EH (cell line): ENCODE results near the gene NPC1.
"Not testable (repeated sequence)": the region's sequence is repeated elsewhere in the genome, so short reads cannot be mapped to it uniquely, and the experiment has no call there.

Source experiments
- DNase-seq: peaks from one replicate; pipeline ENCODE4 v3.0.0-alpha.2; 2015; ENCODE audit warnings: low read depth

NPC1 gene

GRCh38 chr18:23609390-23610023, 23.2 kb upstream of the NPC1 start:
- no peak for DNase-seq

- no peak for DNase-seq
Observed at GRCh38 chr18:23608211-23608610, 21.9 kb upstream of the NPC1 start.

- no peak for DNase-seq
Observed at GRCh38 chr18:23605941-23606340, 19.6 kb upstream of the NPC1 start.

- peak; percentile 49 for DNase-seq
Observed at GRCh38 chr18:23599809-23600208, 13.5 kb upstream of the NPC1 start.

GRCh38 chr18:23596183-23596582, 9.9 kb upstream of the NPC1 start:
- no peak for DNase-seq

- no peak for DNase-seq
Observed at GRCh38 chr18:23595591-23595990, 9.3 kb upstream of the NPC1 start.

GRCh38 chr18:23593720-23594119, 7.4 kb upstream of the NPC1 start:
- DNase-seq: peak; percentile 95

GRCh38 chr18:23592911-23593310, 6.6 kb upstream of the NPC1 start:
- DNase-seq: no peak

GRCh38 chr18:23591011-23591410, 4.7 kb upstream of the NPC1 start:
- peak; percentile 77 for DNase-seq

GRCh38 chr18:23588836-23589560, 2.7 kb upstream of the NPC1 start:
- peak; percentile 71 for DNase-seq

GRCh38 chr18:23587220-23587642, 925 bp upstream of the NPC1 start:
- DNase-seq: no peak

GRCh38 chr18:23585897-23586248, 433 bp downstream of the NPC1 start:
- DNase-seq: no peak

GRCh38 chr18:23585007-23585871, 1.1 kb downstream of the NPC1 start:
- DNase-seq: peak; percentile 61

GRCh38 chr18:23584019-23584983, 2.0 kb downstream of the NPC1 start:
- no peak for DNase-seq

- DNase-seq: no peak
Observed at GRCh38 chr18:23583071-23583865, 3.0 kb downstream of the NPC1 start.

GRCh38 chr18:23580677-23581367, 5.5 kb downstream of the NPC1 start:
- peak; percentile 94 for DNase-seq

GRCh38 chr18:23578891-23579653, 7.2 kb downstream of the NPC1 start:
- DNase-seq: peak; percentile 74

GRCh38 chr18:23578067-23578701, 8.1 kb downstream of the NPC1 start:
- DNase-seq: no peak

GRCh38 chr18:23577521-23577920, 8.8 kb downstream of the NPC1 start:
- not testable (repeated sequence) for DNase-seq
